GM19468 (cell line): ENCODE results near the gene ZNF689.

ENCODE experiments used
- ATAC-seq: cut with Tn5 transposase; IDR thresholded peaks from one replicate; pipeline ENCODE4 v1.9.1; 2021; ENCODE audit warnings: mild to moderate bottlenecking, moderate library complexity, moderate number of reproducible peaks; ENCODE audit not compliant: unreplicated experiment; ENCODE audit errors: extremely low read depth

The ZNF689 gene

GRCh38 chr16:30567991-30568638 lies 42.1 kb downstream of the ZNF689 start:
- peak; percentile 6 for ATAC-seq

GRCh38 chr16:30567160-30567990 lies 42.8 kb downstream of the ZNF689 start:
- no peak for ATAC-seq

GRCh38 chr16:30566531-30566930 lies 43.7 kb downstream of the ZNF689 start:
- ATAC-seq: no peak

GRCh38 chr16:30565984-30566383 lies 44.2 kb downstream of the ZNF689 start:
- ATAC-seq: no peak

GRCh38 chr16:30565526-30565925 lies 44.7 kb downstream of the ZNF689 start:
- ATAC-seq: no peak

GRCh38 chr16:30562021-30562420 lies 48.2 kb downstream of the ZNF689 start:
- no peak for ATAC-seq

- no peak for ATAC-seq
Measured at GRCh38 chr16:30561089-30561816, 48.9 kb downstream of the ZNF689 start.

GRCh38 chr16:30559690-30560089 lies 50.5 kb downstream of the ZNF689 start:
- ATAC-seq: no peak

GRCh38 chr16:30558789-30559377 lies 51.3 kb downstream of the ZNF689 start:
- ATAC-seq: no peak

- ATAC-seq: peak; percentile 87
Measured at GRCh38 chr16:30557957-30558788, 52.0 kb downstream of the ZNF689 start, which contains the start of gene ZNF764. Gene ZNF764, minus strand, starts transcription at chr16:30558374. Its CDS starts 192 bp downstream, at chr16:30558182.

GRCh38 chr16:30557707-30557956 lies 52.6 kb downstream of the ZNF689 start:
- ATAC-seq: no peak

GRCh38 chr16:30556125-30556473 lies 54.1 kb downstream of the ZNF689 start:
- ATAC-seq: no peak

- ATAC-seq: no peak
Measured at GRCh38 chr16:30555315-30556124, 54.7 kb downstream of the ZNF689 start.

GRCh38 chr16:30554557-30555314 lies 55.5 kb downstream of the ZNF689 start:
- no peak for ATAC-seq

- no peak for ATAC-seq
Measured at GRCh38 chr16:30553393-30553899, 56.7 kb downstream of the ZNF689 start.

- ATAC-seq: no peak
Measured at GRCh38 chr16:30552956-30553355, 57.2 kb downstream of the ZNF689 start.
